ENCODE measurements around the gene IFNA7.
"Not testable (repeated sequence)": the region's sequence is repeated elsewhere in the genome, so short reads cannot be mapped to it uniquely, and the experiment has no call there.

IFNA7 gene

DNA sequence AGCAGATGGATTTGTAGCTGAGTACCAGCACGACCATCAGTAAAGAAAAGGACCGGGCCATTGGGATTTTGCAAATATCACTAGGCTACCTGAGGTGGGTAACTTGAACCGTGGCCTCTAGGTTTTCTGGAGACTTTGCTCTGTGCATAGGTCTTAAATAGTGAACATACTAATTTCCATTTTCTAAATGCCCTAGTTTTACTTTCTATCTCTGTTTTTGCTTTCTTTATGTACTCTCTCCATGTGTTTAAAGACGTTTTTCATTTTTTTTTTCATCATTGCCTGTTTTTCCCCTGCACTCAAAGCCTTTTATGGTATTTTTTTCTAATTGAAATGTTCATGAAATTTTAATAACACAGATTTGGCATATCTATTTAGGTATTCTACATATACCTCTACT lies at the start of gene IFNA7:
IFNA7 (minus strand) TSS at position 101 of the 400 bp plus-strand sequence; CDS start at position 61, 40 bp downstream.
- in situ Hi-C loops (cut with HindIII; ENCODE audit: low pct_ligation_motif_present, low sequenced_read_pairs); H3K36me3 ChIP-seq (replicated peaks); H3K27me3 ChIP-seq (replicated peaks); H3K4me3 ChIP-seq (ENCODE audit: low read depth, low read length); DNase-seq; H3K27ac ChIP-seq: not testable (repeated sequence)

DNA sequence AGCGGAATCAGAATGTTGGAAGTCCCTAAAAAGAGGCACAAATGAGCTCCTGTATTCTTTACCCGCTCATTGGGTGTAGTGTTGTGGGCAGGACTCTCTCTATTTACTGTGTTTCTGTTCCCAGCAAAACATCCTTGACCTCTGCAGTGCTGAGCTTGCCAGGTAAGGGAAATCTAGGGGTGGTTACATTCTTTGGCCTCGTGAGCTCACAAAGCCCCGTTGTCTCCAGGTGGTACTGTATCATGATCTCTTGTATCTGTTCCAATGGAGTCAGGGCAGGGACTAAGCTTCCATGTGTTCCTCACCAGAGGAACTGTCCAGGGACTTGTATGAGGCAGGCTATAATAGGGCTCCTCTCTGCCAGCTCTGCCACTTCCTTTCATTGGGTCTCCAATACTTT lies 49.6 kb upstream of the IFNA7 start:
- Histone ChIP-seq H3K27ac (no peak overlapping the region), H3K36me3 (replicated peaks) (no peaks in the 10 kb centered on the region), H3K27me3 (replicated peaks) (peaks cover 2% of the 10 kb centered on the region), H3K4me3 (ENCODE audit: low read depth, low read length) (no peak overlapping the region)
- TF ChIP-seq, protein P1, sequence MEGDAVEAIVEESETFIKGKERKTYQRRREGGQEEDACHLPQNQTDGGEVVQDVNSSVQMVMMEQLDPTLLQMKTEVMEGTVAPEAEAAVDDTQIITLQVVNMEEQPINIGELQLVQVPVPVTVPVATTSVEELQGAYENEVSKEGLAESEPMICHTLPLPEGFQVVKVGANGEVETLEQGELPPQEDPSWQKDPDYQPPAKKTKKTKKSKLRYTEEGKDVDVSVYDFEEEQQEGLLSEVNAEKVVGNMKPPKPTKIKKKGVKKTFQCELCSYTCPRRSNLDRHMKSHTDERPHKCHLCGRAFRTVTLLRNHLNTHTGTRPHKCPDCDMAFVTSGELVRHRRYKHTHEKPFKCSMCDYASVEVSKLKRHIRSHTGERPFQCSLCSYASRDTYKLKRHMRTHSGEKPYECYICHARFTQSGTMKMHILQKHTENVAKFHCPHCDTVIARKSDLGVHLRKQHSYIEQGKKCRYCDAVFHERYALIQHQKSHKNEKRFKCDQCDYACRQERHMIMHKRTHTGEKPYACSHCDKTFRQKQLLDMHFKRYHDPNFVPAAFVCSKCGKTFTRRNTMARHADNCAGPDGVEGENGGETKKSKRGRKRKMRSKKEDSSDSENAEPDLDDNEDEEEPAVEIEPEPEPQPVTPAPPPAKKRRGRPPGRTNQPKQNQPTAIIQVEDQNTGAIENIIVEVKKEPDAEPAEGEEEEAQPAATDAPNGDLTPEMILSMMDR (IDR thresholded peaks at IDR 0.05; ENCODE audit: low read depth, low read length, missing control alignments): no peak
- DNase-seq: no peak
- in situ Hi-C loops (cut with HindIII; ENCODE audit: low pct_ligation_motif_present, low sequenced_read_pairs): no loop called here

DNA sequence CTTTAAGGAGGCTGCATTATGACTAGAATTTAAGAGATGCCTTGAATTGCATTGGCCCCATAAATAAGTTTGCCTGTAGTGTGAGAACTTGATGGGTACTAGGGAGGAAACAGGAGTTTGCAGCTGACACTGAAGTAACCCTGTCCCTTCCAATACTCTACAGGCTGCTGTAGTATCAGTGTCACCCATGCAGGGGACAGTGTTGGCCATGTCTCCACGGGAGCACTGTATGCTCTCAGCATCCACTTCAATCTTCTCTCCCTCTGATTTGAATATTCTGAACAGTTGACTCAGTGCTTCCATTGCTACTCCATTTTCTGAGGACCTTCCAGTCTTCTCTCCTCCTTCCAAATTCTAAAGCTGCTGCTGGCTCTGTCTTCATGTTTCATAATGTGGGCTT lies 49.2 kb upstream of the IFNA7 start:
- no peaks in the 10 kb centered on the region for H3K36me3 ChIP-seq (replicated peaks)
- no peak overlapping the region for H3K4me3 ChIP-seq (ENCODE audit: low read depth, low read length)
- in situ Hi-C loops (cut with HindIII; ENCODE audit: low pct_ligation_motif_present, low sequenced_read_pairs): no loop called here
- TF ChIP-seq, protein P1 (IDR thresholded peaks at IDR 0.05; ENCODE audit: low read depth, low read length, missing control alignments): no peak
- no peak for DNase-seq
- peaks cover 2% of the 10 kb centered on the region for H3K27me3 ChIP-seq (replicated peaks)
- no peak overlapping the region for H3K27ac ChIP-seq

DNA sequence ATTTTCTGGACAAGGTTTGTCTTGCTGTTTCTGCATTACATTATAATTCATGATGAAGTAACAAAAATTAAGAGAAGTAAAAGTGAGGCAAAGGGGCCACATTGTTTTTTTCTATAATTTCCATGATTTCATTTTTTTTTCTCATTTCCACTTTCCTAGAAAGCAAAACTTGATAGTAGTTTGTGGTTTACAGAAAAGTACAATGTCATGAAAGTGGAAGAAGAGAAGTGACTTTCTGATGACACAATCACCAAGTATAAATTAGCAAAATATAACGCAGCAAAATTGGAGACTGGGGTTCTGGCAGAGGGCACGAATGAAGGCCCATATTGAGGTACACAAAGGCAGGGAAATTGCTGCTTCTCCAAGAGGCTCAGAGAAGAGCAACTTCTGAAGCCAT lies 42.8 kb upstream of the IFNA7 start:
- H3K27ac ChIP-seq: no peak overlapping the region
- TF ChIP-seq, protein P1 (IDR thresholded peaks at IDR 0.05; ENCODE audit: low read depth, low read length, missing control alignments): no peak
- no peak overlapping the region for H3K4me3 ChIP-seq (ENCODE audit: low read depth, low read length)
- in situ Hi-C loops (cut with HindIII; ENCODE audit: low pct_ligation_motif_present, low sequenced_read_pairs): no loop called here
- H3K27me3 ChIP-seq (replicated peaks): no peaks in the 10 kb centered on the region
- H3K36me3 ChIP-seq (replicated peaks): no peaks in the 10 kb centered on the region
- no peak for DNase-seq

DNA sequence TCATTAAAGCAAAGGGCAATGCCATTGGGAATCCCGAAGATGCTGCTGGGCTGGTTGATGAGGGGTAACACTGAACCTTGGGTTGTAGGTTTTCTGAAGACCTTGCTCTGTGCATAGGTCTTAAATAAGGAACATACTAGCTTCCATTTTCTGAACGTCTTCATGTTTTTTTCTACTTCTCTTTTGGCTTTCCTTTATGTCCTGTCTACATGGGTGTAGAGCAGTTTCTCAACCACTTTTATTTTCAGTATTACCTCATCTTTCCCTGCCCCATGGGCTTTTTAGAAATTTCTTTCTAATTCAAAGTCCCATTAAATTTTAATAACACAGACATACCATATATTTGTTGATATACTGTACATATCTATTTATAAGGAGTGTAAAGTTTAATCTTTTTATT lies 37.9 kb upstream of the IFNA7 start, which contains the start of gene IFNA14:
IFNA14 (minus strand) TSS at position 95 of the 400 bp plus-strand sequence; CDS start at position 25, 70 bp downstream.
- H3K27me3 ChIP-seq (replicated peaks): no peaks in the 10 kb centered on the region
- in situ Hi-C loops (cut with HindIII; ENCODE audit: low pct_ligation_motif_present, low sequenced_read_pairs): no loop called here
- TF ChIP-seq, protein P1 (IDR thresholded peaks at IDR 0.05; ENCODE audit: low read depth, low read length, missing control alignments): no peak
- H3K4me3 ChIP-seq (ENCODE audit: low read depth, low read length): no peak within 1 kb of the TSS
- no peak for DNase-seq
- no peaks in the 10 kb centered on the region for H3K36me3 ChIP-seq (replicated peaks)
- no peak within 1 kb of the TSS for H3K27ac ChIP-seq

DNA sequence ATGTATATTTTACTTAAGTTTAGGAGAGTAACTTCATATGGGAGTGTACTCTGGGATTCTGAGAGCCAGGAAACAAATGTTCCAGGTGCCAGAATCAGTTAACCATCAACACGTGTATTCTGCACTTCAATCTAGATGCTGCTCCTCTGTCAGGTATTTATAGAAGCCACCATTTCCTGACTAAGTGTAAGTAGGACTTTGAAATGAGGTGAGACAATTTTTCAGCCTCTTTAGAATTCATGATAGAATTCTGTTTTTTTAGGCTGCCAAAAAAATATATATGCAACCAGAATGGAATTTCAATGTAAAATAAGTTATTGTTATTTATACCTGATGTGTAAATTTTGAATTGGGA lies 34.3 kb upstream of the IFNA7 start:
- H3K27me3 ChIP-seq (replicated peaks); H3K27ac ChIP-seq; H3K36me3 ChIP-seq (replicated peaks); in situ Hi-C loops (cut with HindIII; ENCODE audit: low pct_ligation_motif_present, low sequenced_read_pairs); H3K4me3 ChIP-seq (ENCODE audit: low read depth, low read length); DNase-seq: not testable (repeated sequence)

Measured in brain microvascular endothelial cell (primary cell).